GM12878 (cell line): Measurements from ENCODE around the gene PLXNA2.

ENCODE experiments used
- BRCA1 ChIP-seq: IDR thresholded peaks from 2 replicates; pipeline ENCODE4 v1.6.1; 2011; ENCODE audit warnings: low read depth, low read length, improper control_type of control experiment
- FOS ChIP-seq: IDR thresholded peaks from 3 replicates; pipeline ENCODE4 v1.6.1; 2011; ENCODE audit warnings: borderline replicate concordance; ENCODE audit not compliant: insufficient read length; ENCODE audit errors: extremely low read depth
- MYC ChIP-seq: IDR thresholded peaks from 2 replicates; pipeline ENCODE4 v1.6.1; 2011; ENCODE audit warnings: mild to moderate bottlenecking, low read length, moderate library complexity, inconsistent platforms; ENCODE audit not compliant: insufficient read depth, insufficient replicate concordance, insufficient read length, severe bottlenecking
- TF ChIP-seq, protein P1 (sequence below): fragments of 450-650 bp; IDR thresholded peaks from 2 replicates; pipeline ENCODE4 v1.6.1; 2018; ENCODE audit warnings: borderline replicate concordance, mild to moderate bottlenecking; ENCODE audit not compliant: partially characterized antibody
- TF ChIP-seq, protein P2 (sequence below): IDR thresholded peaks from 2 replicates; pipeline ENCODE4 v1.6.1; 2012; ENCODE audit warnings: mild to moderate bottlenecking, low read depth, low read length
- TF ChIP-seq, protein P3 (sequence below): fragments of 450-650 bp; IDR thresholded peaks from 2 replicates; pipeline ENCODE4 v1.6.1; 2017; ENCODE audit warnings: antibody characterized with exemption, mild to moderate bottlenecking, moderate library complexity
- TF ChIP-seq, protein P4 (sequence below), 3 experiments: IDR thresholded peaks in 2 of 3; conservative IDR thresholded peaks in 1 of 3; 2 replicates each; pipeline ENCODE4 v1.5.1; 2011; ENCODE audit warnings: low read depth in 3 of 3, low read length in 3 of 3, mild to moderate bottlenecking in 3 of 3, control low read depth in 2 of 3, moderate library complexity in 2 of 3, inconsistent platforms in 1 of 3, mixed read lengths in 1 of 3; ENCODE audit not compliant: control insufficient read depth in 2 of 3, insufficient read depth in 1 of 3; ENCODE audit errors: extremely low read depth in 1 of 3

DNA sequence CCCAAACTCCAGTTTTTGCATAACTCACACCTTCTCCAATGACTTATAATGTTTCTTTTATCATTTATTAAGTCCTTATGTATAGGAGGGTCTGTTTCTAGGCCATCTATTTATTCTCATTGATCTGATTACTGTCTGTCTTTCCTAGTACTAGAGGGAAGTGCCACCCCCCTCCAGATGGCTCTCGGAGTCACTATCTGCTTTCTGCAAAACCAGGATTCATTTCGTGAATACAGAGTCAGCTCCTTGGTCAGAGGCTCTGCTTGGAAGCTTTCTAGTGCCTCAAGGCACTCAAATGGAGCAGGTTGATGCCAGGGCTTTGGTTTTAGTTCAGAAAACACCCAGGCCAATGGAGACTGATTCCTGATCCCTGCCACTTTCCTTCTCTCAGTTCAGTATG, 231.0 kb downstream of the PLXNA2 start:
- TF ChIP-seq, protein P1, sequence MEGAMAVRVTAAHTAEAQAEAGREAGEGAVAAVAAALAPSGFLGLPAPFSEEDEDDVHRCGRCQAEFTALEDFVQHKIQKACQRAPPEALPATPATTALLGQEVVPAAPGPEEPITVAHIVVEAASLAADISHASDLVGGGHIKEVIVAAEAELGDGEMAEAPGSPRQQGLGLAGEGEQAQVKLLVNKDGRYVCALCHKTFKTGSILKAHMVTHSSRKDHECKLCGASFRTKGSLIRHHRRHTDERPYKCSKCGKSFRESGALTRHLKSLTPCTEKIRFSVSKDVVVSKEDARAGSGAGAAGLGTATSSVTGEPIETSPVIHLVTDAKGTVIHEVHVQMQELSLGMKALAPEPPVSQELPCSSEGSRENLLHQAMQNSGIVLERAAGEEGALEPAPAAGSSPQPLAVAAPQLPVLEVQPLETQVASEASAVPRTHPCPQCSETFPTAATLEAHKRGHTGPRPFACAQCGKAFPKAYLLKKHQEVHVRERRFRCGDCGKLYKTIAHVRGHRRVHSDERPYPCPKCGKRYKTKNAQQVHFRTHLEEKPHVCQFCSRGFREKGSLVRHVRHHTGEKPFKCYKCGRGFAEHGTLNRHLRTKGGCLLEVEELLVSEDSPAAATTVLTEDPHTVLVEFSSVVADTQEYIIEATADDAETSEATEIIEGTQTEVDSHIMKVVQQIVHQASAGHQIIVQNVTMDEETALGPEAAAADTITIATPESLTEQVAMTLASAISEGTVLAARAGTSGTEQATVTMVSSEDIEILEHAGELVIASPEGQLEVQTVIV = no peak
- TF ChIP-seq, protein P2, sequence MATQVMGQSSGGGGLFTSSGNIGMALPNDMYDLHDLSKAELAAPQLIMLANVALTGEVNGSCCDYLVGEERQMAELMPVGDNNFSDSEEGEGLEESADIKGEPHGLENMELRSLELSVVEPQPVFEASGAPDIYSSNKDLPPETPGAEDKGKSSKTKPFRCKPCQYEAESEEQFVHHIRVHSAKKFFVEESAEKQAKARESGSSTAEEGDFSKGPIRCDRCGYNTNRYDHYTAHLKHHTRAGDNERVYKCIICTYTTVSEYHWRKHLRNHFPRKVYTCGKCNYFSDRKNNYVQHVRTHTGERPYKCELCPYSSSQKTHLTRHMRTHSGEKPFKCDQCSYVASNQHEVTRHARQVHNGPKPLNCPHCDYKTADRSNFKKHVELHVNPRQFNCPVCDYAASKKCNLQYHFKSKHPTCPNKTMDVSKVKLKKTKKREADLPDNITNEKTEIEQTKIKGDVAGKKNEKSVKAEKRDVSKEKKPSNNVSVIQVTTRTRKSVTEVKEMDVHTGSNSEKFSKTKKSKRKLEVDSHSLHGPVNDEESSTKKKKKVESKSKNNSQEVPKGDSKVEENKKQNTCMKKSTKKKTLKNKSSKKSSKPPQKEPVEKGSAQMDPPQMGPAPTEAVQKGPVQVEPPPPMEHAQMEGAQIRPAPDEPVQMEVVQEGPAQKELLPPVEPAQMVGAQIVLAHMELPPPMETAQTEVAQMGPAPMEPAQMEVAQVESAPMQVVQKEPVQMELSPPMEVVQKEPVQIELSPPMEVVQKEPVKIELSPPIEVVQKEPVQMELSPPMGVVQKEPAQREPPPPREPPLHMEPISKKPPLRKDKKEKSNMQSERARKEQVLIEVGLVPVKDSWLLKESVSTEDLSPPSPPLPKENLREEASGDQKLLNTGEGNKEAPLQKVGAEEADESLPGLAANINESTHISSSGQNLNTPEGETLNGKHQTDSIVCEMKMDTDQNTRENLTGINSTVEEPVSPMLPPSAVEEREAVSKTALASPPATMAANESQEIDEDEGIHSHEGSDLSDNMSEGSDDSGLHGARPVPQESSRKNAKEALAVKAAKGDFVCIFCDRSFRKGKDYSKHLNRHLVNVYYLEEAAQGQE = no peak
- TF ChIP-seq BRCA1 = no peak
- TF ChIP-seq FOS = no peak
- TF ChIP-seq, protein P3, sequence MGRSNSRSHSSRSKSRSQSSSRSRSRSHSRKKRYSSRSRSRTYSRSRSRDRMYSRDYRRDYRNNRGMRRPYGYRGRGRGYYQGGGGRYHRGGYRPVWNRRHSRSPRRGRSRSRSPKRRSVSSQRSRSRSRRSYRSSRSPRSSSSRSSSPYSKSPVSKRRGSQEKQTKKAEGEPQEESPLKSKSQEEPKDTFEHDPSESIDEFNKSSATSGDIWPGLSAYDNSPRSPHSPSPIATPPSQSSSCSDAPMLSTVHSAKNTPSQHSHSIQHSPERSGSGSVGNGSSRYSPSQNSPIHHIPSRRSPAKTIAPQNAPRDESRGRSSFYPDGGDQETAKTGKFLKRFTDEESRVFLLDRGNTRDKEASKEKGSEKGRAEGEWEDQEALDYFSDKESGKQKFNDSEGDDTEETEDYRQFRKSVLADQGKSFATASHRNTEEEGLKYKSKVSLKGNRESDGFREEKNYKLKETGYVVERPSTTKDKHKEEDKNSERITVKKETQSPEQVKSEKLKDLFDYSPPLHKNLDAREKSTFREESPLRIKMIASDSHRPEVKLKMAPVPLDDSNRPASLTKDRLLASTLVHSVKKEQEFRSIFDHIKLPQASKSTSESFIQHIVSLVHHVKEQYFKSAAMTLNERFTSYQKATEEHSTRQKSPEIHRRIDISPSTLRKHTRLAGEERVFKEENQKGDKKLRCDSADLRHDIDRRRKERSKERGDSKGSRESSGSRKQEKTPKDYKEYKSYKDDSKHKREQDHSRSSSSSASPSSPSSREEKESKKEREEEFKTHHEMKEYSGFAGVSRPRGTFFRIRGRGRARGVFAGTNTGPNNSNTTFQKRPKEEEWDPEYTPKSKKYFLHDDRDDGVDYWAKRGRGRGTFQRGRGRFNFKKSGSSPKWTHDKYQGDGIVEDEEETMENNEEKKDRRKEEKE = no peak
- TF ChIP-seq, protein P4, sequence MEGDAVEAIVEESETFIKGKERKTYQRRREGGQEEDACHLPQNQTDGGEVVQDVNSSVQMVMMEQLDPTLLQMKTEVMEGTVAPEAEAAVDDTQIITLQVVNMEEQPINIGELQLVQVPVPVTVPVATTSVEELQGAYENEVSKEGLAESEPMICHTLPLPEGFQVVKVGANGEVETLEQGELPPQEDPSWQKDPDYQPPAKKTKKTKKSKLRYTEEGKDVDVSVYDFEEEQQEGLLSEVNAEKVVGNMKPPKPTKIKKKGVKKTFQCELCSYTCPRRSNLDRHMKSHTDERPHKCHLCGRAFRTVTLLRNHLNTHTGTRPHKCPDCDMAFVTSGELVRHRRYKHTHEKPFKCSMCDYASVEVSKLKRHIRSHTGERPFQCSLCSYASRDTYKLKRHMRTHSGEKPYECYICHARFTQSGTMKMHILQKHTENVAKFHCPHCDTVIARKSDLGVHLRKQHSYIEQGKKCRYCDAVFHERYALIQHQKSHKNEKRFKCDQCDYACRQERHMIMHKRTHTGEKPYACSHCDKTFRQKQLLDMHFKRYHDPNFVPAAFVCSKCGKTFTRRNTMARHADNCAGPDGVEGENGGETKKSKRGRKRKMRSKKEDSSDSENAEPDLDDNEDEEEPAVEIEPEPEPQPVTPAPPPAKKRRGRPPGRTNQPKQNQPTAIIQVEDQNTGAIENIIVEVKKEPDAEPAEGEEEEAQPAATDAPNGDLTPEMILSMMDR (IDR thresholded peaks at IDR 0.05 in 2 of 3, conservative IDR thresholded peaks at IDR 0.05 in 1 of 3; ENCODE audit: control insufficient read depth in 2 of 3, extremely low read depth in 1 of 3, insufficient read depth in 1 of 3, low read depth in 3 of 3, low read length in 3 of 3) = no peak
- no peak for TF ChIP-seq MYC
